GM18909 (cell line): ENCODE measurements around the gene PARN.
A peak's percentile ranks its signal among the peaks of the same experiment; 100 is the strongest.
"Not testable (repeated sequence)": the region's sequence is repeated elsewhere in the genome, so short reads cannot be mapped to it uniquely, and the experiment has no call there.

Source experiments
- ATAC-seq: cut with Tn5 transposase; IDR thresholded peaks from one replicate; pipeline ENCODE4 v1.9.1; 2021; ENCODE audit warnings: mild to moderate bottlenecking; ENCODE audit not compliant: unreplicated experiment, poor library complexity

PARN gene

DNA sequence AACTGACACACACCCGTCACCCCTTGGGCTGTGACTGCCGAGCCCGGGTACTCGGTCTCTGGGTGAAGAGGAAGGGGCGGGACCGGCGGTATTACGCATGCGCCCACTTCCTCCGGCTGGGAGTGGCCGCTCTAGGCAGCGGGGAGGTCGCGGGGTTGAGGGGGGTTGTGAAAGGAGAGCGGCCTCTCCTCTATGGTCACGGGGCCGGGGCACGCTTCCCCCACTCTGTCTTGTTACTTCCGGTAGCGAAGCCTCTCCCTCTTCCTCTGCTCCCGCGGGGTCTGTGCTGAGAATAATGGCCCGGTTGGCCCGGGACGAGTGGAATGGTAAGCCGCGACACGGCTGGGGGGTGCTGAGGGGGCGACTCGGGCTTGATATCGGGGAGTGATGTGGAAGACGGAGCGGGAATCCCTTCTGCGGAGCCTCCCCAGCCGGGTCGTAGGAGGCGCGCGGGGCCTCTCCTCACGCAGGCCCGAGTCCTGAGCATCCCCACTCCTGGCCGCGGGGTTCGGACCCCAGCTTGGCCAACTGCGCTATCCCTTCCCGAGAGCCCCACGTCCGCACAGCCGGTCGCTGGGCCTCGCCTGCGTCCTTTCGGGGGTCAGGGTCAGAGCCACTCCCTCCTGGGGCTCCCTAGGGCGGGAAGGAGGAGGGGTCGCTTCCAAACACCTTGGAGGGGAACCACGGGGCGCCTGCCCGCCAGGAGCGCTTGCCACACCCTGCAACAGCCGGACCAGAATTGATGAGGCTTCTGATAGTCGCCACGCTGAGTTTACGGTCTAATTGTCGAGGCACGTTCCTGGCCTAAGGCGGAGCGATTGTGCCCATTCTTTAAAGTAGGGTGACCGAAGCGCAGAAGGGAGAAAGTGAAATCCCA, 2.9 kb upstream of the PARN start, which contains the start of gene BFAR:
BFAR (plus strand) TSS at position 259 of the 877 bp plus-strand sequence. CDS start 11,396 bp downstream, outside the sequence.
- peak; percentile 84 for ATAC-seq

DNA sequence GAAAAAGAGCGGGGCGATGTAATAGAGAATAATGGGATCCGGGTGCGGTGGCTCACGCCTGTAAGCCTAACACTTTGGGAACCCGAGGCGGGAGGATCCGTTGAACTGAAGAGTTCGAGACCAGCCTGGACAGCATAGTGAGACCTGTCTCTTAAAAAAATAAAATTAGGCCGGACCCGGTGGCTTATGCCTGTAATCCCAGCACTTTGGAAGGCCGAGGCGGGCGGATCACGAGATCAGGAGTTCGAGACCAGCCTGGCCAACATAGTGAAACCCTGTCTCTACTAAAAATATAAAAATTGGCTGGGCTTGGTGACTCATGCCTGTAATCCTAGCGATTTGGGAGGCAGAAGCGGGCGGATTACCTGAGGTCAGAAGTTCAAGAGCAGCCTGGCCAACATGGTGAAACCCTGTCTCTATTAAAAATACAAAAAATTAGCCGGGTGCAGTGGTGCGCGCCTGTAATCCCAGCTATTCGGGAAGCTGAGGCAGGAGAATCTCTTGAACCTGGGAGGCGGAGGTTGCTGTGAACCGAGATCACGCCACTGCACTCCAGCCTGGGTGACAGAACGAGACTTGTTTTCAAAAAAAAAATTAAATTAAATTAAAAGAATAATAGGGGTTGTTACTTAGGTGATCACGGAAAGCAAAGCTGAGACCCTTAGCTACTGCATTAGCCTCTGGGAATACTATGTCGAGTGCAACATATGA, 715 bp upstream of the PARN start:
- not testable (repeated sequence) for ATAC-seq

DNA sequence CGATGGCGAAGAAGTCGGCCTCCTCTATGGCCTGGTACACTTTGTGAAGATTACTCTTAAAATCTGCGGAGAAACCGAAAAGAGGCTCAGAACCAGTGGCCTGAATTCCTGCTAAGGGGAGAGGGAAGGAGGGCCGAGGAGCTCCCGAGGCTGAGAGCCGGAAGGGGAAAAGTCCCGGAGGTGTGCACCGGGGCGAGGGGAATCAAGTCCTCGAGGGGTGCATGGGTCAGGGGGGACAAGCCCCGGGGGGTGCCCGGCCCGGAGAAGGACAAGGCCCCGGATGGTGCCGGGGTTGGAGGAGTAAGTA, 495 bp downstream of the PARN start:
- ATAC-seq: peak; percentile 4

DNA sequence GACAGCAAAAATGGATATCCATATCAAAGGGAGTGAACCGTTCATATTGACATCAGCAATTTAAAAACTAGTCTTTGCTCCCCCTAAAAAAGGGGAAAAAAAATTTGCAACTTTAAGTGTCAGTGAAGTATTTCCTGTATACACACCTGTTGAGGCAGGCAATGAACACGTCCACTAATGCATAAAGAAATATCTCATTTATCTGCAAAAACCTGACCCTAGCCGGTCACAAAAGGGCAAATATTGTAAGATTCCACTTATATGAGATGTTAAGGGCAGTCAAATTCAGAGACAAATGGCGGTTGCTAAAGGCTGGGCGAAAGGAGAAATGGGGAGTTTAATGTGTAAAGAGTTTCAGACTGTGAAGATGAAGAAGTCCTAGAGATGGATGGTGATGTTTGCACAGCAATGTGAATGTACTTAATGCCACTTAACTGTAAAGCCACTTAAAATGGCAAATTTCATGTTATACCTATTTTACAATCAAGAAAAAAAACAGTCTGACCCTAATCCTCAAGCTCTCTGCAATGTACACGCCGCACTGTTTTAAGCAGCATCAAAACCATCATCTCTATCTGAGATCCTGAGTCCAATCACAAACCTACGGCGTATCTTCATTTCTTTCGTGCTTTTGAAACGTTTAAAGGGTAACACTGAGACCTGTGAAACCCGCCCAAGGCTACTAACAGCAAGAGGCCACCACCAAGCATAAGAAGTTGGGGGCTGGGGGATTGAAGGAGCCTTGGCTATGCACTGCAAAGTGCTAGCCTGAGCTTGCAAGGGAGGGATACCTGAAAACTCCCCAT, 1.1 kb downstream of the PARN start:
- no peak for ATAC-seq

DNA sequence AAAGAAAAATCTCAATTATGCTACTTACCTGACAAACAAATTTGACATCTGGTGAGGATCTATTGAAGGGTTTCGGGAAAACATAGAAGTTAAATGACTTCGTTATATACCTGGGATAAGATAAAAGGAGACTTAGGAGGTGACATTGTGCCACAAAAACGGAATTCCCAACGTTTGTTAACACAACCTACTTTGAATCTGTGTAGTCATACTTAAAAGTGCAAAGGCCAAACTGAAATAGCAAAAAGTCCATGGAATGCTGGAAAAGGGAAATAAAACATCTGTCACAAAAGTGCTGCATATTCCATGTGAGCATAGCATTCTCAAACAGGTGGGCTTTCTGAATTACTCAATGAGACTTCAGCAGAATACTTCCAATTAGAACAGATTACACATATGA, 3.0 kb downstream of the PARN start:
- ATAC-seq: no peak

DNA sequence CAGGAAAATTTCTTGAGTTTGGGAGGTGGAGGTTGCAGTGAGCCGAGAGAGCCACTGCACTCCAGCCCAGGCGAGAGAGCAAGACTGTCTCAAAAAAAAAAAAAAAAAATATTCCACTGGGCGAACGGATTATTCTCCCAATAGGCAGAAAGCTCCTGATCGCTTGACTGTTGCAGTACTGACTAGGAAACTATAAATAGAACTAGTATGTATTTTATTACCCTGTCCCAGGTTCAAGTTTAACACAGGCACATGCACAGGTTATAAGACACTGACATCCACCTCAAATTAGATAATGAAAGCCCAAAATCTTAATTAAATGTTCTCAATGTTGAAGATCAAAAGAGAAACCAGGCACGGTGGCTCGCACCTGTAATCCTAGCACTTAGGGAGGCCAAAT, 11.5 kb downstream of the PARN start:
- no peak for ATAC-seq

DNA sequence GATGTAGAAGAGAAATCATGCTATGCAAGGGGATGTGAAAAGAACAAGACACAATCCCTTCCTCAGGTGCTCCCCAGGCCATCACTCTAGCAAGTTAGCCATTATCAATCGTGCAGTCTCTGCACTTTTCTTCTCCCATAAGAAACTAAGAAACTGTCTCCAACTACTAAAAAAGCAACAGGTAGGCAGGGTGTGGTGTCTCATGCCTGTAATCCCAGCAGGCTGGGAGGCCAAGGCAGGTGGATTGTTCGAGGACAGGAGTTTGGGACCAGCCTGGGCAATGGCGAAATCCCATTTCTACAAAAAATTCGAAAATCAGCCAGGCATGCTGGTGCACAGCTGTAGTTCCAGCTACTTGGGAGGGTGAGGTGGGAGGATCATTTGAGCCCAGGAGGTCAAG, 13.8 kb downstream of the PARN start:
- no peak for ATAC-seq

DNA sequence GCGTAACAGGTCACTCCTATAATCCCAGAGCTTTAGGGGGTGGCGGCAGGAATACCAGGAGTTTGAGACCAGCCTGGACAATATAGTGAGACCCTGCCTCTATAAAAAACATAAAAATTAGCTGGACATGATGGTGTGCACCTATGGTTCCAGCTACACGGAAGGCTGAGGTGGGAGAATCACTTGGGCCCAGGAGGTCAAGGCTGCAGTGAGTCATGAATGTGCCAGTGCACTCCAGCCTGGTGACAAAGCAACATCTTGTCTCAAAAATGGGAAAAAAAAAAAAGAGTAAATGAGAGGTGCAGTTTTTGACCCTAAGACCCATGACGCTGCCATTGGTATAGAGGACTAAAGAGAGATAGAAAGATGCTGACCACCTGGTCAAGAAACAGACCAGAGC, 16.1 kb downstream of the PARN start:
- ATAC-seq: no peak

DNA sequence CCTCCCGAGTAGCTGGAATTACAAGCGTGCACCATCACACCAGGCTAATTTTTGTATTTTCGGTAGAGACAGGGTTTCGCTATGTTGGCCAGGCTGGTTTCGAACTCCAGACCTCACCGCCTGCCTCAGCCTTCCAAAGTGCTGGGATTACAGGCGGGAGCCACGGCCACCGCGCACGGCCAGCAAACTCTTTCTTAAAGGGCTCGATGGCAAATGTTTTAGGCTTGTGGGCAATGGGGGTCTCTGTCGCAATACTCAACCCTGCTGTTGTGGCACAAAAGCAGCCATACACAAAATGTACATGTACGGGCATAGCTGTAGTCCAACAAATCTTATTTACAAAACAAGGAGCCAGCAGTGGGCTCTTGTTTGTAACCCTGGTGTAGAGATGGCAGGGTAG, 18.4 kb downstream of the PARN start:
- ATAC-seq: no peak

DNA sequence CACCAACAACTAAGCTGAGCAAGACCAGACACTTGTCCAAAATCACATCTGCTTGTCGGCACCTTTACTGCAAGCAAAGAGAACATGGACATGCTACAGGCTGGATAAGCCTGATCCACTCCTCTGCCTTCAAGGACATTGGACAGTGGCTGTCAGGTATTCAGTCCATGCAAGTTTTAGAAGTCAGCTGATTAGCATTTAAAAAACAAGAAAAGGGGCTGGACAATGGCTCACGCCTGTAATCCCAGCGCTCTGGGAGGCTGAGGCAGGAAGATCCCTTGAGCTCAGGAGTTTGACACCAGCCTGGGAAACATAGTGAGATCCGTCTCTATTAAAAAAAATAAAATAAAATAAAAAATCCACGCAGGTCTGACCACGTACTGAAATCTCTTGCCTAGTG, 20.3 kb downstream of the PARN start:
- ATAC-seq: no peak

DNA sequence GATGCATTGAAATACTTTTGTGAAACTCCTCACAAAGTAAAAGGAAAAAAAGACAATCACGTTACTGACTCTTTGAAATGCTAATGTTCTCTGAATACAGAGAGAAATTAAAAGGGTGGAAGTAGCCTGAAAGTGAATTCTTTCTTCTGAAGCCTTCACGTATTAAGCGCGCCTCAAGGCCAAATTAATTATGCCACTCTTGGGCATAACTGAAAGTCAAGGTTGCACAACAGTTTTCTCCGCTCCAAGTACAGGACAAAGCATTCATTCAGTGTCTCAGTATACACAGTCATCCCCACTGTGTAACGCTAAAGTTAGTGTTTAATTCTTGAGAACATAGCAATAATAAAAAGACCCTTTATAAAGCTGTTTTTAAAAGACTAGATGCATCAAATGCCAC, 21.5 kb downstream of the PARN start:
- ATAC-seq: no peak

DNA sequence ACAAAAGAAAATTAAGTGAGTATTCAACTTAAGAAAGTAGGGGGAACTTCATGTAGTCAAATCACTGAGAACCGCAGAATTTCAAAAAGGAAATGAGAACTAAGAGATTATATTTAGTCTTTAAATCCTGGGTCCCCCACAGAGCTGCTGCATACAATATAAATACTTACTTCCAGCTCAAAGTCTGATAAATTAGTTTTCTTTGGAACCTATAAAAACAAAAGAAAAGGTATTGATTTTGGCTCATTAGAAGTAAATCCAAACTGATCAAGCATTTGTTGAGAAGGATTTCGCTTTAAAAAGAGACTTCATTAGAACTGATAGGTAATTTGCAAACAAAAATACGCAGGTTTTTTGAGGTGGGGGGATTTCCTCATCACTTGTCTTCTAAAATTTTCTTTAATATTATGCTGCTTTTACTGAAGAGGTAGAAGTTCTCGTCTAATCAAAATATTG, 21.9 kb downstream of the PARN start:
- no peak for ATAC-seq

DNA sequence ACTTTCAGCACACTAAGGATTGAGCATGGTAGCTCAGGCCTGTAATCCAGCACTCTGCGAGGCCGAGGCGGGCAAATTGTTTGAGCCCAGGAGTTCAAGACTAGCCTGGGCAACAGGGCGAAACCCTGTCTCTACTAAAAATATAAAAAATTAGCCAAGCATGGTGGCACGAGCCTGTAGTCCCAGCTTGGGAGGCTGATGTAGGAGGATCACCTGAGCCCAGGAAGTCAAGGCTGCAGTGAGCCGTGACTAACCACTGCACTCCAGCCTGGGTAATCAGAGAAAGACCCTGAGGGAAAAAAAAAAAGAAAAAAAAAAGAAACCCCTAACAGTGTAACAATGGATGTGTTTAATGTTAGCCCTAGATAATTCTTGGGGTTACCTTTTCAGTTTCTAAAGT, 24.0 kb downstream of the PARN start:
- ATAC-seq: peak; percentile 50

DNA sequence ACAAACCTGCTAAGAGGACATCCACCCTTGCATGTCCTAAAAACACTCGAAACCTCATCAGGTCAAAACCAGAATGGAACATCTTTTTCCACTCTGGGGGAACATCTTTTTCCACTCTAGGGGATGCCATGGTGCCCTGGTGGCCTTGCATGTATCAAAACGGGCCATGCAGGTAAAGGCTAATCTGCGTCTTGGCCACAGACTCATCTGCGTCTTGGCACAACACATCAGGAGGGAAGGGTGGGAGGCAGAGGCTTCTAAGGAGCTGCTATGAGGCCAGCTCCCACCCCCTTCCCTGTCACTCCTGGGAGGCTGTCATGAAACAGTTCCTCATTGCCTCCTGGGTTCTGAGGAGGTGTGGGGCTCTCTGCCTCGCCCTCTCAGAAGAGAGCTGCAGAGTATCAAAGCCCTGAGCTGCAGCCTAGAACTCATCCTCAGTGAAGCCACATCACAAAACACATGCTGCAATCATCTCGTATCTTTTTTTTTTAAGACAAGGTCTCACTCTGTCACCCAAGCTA, 27.6 kb downstream of the PARN start:
- ATAC-seq: no peak

DNA sequence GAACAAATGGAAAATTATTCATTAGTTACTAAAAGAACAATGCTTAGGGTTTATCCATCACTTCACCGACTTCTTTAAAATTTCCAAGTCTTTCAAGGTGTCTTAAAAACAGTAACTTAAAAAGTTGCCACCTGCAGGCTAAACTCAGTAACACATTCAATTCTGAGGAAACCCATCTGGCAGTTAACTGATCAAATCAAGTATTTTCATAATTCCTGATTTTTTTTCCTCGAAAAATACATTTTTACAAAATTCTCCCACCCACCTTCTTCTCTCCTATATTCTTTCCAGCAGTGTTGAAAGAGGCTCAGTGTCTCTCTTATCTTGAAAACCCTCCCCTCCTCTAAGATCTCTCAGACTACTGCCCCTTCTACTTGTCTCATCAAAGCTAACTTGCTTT, 29.9 kb downstream of the PARN start:
- no peak for ATAC-seq

DNA sequence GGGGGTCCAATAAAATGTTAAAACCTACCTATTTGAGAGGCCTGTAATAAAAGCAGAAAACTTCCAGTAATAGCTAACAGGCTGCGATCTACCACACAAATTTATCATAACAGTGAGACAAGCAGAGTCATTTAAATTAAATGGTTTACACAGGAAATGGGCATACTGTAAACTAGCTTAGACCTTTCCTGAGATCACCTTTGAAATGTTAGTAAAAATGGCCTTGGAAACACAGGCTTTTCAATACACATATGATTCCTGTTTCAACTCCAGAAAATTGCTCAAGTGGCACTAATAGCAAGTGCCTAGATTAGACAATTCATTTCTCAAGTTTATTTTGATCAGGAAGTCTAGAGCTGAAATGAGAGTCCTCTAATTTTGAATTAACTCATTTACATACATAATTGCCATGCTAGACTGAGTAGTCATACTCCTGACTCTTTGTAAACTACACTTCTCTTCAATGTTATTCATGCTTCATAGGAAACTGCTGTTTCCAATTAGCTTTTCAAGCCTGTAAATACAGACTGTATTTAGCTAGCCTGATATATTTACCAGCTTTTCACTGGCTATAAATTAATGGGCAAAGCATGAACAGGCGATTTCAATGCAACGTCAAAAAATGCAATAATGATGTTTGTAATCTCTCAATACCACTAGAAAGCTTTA, 43.3 kb downstream of the PARN start:
- no peak for ATAC-seq

DNA sequence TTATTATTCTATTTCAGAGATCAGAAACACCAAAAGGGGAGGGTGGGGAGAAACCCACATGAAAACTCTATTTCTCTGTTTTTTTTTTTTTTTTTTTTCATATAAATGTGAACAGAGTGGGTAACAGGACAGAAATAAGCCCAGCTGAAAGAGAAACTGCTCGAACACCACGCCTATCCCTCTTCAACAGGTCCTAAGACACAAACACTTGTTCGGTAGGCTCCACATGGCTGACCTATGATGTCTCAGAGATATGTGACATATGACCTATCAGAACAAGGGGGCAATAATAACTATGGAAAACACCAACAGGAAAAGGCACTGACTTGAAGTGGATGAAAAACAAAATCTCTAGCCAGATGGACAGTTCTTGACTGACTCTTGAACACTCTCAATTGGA, 44.8 kb downstream of the PARN start:
- ATAC-seq: no peak

DNA sequence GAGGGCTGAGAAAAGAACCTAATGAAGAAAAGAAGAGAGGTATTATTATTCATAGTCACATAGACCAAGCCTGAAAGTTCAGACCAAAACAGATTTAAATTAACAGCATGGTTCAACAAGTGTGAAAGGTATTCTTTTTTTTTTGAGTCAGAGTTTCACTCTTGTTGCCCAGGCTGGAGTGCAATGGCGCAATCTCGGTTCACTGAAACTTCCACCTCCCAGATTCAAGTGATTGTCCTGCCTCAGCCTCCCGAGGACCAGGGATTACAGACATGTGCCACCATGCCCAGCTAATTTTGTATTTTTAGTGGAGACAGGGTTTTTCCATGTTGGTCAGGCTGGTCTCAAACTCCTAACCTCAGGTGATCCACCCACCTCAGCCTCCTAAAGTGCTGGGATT, 49.1 kb downstream of the PARN start:
- not testable (repeated sequence) for ATAC-seq

DNA sequence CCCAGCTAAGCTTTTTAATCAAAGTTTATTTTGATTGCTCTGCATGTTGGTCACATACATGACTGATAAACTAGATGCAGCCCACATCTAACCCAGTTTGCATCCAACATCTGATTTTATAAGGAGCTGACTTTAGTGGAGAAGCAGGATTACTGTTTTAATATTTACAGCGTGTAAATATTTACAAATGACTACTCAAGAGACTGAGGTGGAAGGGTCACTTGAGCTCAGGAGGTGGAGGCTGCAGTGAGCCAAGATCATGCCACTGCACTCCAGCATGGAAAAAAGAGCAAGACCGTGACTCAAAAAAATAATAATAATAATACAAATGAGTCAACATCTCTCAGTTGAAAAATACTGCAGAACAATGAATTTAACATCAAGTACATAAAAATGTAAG, 50.8 kb downstream of the PARN start:
- ATAC-seq: no peak

DNA sequence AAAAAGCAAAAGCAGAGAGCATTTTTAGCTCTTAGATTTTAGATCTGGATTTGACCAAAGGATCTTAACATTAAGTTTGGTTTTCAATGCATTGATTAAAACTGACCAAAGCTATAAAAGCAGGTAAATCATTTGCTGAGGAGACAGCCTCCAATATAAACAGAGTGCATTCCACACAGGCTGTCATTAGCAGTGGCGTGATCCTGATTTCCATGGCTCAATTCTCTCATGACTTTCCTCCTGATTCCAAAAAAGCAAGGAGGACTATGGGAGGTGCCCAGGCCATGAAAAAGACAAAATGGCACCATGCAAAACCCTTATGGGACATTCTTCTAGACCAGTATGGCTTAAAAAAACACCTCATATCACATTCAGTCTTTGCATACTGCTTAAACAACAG, 53.5 kb downstream of the PARN start:
- ATAC-seq: no peak
